Liver (tissue), 9 donors: ENCODE results near the gene C1QTNF3. TPM values are rescaled to one million over a fixed set of nuclear protein-coding genes. Genes with fewer than 3 reads are reported as not detected.

Experiments
- DNase-seq: peaks from one replicate; pipeline ENCODE4 v3.0.0-alpha.2; 2017; ENCODE audit warnings: low spot score
- H3K27ac ChIP-seq, 2 donors: one replicate each; pipeline ENCODE4 v1.7.0; 2013; ENCODE audit warnings: inconsistent platforms in 2 of 2, low read length in 2 of 2, control low read depth in 1 of 2, low read depth in 1 of 2, mild to moderate bottlenecking in 1 of 2
- H3K27me3 ChIP-seq, 4 donors: one replicate each; pipeline versions ENCODE4 v1.6.1 to v1.7.0; 2013; ENCODE audit warnings: low read length in 3 of 4, inconsistent platforms in 1 of 4, mild to moderate bottlenecking in 1 of 4, moderate library complexity in 1 of 4; ENCODE audit not compliant: control insufficient read depth in 4 of 4, insufficient read depth in 4 of 4
- H3K36me3 ChIP-seq, 4 donors: one replicate each; pipeline versions ENCODE4 v1.6.1 to v1.7.0; 2013; ENCODE audit warnings: low read length in 3 of 4, mild to moderate bottlenecking in 3 of 4, low read depth in 1 of 4, moderate library complexity in 1 of 4; ENCODE audit not compliant: control insufficient read depth in 4 of 4, insufficient read depth in 3 of 4
- H3K4me1 ChIP-seq, 4 donors: one replicate each; pipeline versions ENCODE4 v1.6.1 to v1.7.0; 2013; ENCODE audit warnings: low read length in 3 of 4, mild to moderate bottlenecking in 3 of 4, moderate library complexity in 1 of 4; ENCODE audit not compliant: control insufficient read depth in 4 of 4, insufficient read depth in 4 of 4
- H3K4me3 ChIP-seq, 3 donors: one replicate each; pipeline versions ENCODE4 v1.6.1 to v1.7.0; 2013; ENCODE audit warnings: low read length in 3 of 3, control low read depth in 1 of 3, low read depth in 1 of 3, mild to moderate bottlenecking in 1 of 3
- H3K9ac ChIP-seq, 2 donors: one replicate each; pipeline ENCODE4 v1.7.0; 2013; ENCODE audit warnings: low read length in 2 of 2, mild to moderate bottlenecking in 2 of 2, moderate library complexity in 2 of 2, control low read depth in 1 of 2, low read depth in 1 of 2
- H3K9me3 ChIP-seq, 4 donors: one replicate each; pipeline versions ENCODE4 v1.6.1 to v1.7.0; 2013; ENCODE audit warnings: low read length in 3 of 4; ENCODE audit not compliant: control insufficient read depth in 4 of 4
- EGR1 ChIP-seq, 2 donors: IDR thresholded peaks; 2 replicates each; pipeline ENCODE4 v1.6.1; 2016 to 2018; ENCODE audit warnings: antibody characterized with exemption in 2 of 2, low read depth in 2 of 2
- FOXA1 ChIP-seq: IDR thresholded peaks from 2 replicates; pipeline ENCODE4 v1.6.1; 2016; ENCODE audit warnings: antibody characterized with exemption
- FOXA2 ChIP-seq: IDR thresholded peaks from 2 replicates; pipeline ENCODE4 v1.6.1; 2016; ENCODE audit warnings: antibody characterized with exemption
- GABPA ChIP-seq, 2 donors: IDR thresholded peaks in 1 of 2; conservative IDR thresholded peaks in 1 of 2; 2 replicates each; pipeline ENCODE4 v1.6.1; 2016; ENCODE audit warnings: antibody characterized with exemption in 2 of 2, mild to moderate bottlenecking in 1 of 2, moderate library complexity in 1 of 2
- HNF4A ChIP-seq, 2 donors: conservative IDR thresholded peaks; 2 replicates each; pipeline ENCODE4 v1.6.1; 2016; ENCODE audit warnings: antibody characterized with exemption in 2 of 2, mild to moderate bottlenecking in 2 of 2
- HNF4G ChIP-seq: IDR thresholded peaks from 2 replicates; pipeline ENCODE4 v1.6.1; 2016; ENCODE audit warnings: antibody characterized with exemption
- JUND ChIP-seq, 2 donors: IDR thresholded peaks; 2 replicates each; pipeline ENCODE4 v1.6.1; 2016; ENCODE audit warnings: antibody characterized with exemption in 2 of 2
- NR2F2 ChIP-seq: IDR thresholded peaks from 2 replicates; pipeline ENCODE4 v1.6.1; 2016; ENCODE audit warnings: antibody characterized with exemption
- RAD21 ChIP-seq, 2 donors: IDR thresholded peaks; 2 replicates each; pipeline ENCODE4 v1.6.1; 2016; ENCODE audit warnings: antibody characterized with exemption in 2 of 2, mild to moderate bottlenecking in 2 of 2
- RXRA ChIP-seq, 2 donors: IDR thresholded peaks; 2 replicates each; pipeline ENCODE4 v1.6.1; 2017 to 2018; ENCODE audit warnings: antibody characterized with exemption in 2 of 2, mild to moderate bottlenecking in 1 of 2
- SP1 ChIP-seq: IDR thresholded peaks from 2 replicates; pipeline ENCODE4 v1.6.1; 2018; ENCODE audit warnings: antibody characterized with exemption, mild to moderate bottlenecking
- TAF1 ChIP-seq: conservative IDR thresholded peaks from 2 replicates; pipeline ENCODE4 v1.6.1; 2016; ENCODE audit warnings: antibody characterized with exemption, mild to moderate bottlenecking
- YY1 ChIP-seq: IDR thresholded peaks from 2 replicates; pipeline ENCODE4 v1.6.1; 2016; ENCODE audit warnings: antibody characterized with exemption, mild to moderate bottlenecking
- WGBS: extraction: QIAGEN DNeasy Blood & Tissue Kit; methylation state at CpG from one replicate; pipeline ENCODE4 v1.1.7; 2013; 5-methylcytosine and 5-hydroxymethylcytosine counted together
- polyA plus RNA-seq, 2 donors: library from polyadenylated mRNA; stranded (reverse) in 1 of 2; unstranded in 1 of 2; fragments of 200-250 nt in 1 of 2; fragments of >200 nt in 1 of 2; fragmentation: Nextera tagmentation in 1 of 2; extraction: Ambion mirVana in 1 of 2; gene quantifications; one replicate each; pipeline versions ENCODE4 v1.2.1 to v1.2.3, GENCODE V29; 2013 to 2015
- total RNA-seq, 2 donors: library from RNA; depleted of rRNA; stranded (reverse); fragments of >200 nt; gene quantifications; one replicate each; pipeline ENCODE4 v1.2.3, GENCODE V29; 2014
- TF ChIP-seq, protein P1 (sequence below): IDR thresholded peaks from 2 replicates; pipeline ENCODE4 v1.6.1; 2016; ENCODE audit warnings: antibody characterized with exemption
- TF ChIP-seq, protein P2 (sequence below): fragments of 150-350 bp; IDR thresholded peaks from 2 replicates; pipeline ENCODE4 v1.5.1; 2017; ENCODE audit warnings: improper control_type of control experiment, low read depth, low read length; ENCODE audit not compliant: missing input control
- TF ChIP-seq, protein P3 (sequence below): IDR thresholded peaks from 2 replicates; pipeline ENCODE4 v1.6.1; 2016; ENCODE audit warnings: antibody characterized with exemption, mild to moderate bottlenecking
- TF ChIP-seq, protein P4 (sequence below): IDR thresholded peaks from 2 replicates; pipeline ENCODE4 v1.6.1; 2016; ENCODE audit warnings: antibody characterized with exemption
- TF ChIP-seq, protein P5 (sequence below): IDR thresholded peaks from 2 replicates; pipeline ENCODE4 v1.6.1; 2016; ENCODE audit warnings: antibody characterized with exemption
- donor health status: healthy.
- donor health status: healthy.
- donor health status: healthy.
- donor health status: healthy.
- donor health status: healthy.

Gene C1QTNF3
- total and polyA plus RNA-seq, 4 donors, result 0.81 to 6.2 (median 2.5) TPM

DNA sequence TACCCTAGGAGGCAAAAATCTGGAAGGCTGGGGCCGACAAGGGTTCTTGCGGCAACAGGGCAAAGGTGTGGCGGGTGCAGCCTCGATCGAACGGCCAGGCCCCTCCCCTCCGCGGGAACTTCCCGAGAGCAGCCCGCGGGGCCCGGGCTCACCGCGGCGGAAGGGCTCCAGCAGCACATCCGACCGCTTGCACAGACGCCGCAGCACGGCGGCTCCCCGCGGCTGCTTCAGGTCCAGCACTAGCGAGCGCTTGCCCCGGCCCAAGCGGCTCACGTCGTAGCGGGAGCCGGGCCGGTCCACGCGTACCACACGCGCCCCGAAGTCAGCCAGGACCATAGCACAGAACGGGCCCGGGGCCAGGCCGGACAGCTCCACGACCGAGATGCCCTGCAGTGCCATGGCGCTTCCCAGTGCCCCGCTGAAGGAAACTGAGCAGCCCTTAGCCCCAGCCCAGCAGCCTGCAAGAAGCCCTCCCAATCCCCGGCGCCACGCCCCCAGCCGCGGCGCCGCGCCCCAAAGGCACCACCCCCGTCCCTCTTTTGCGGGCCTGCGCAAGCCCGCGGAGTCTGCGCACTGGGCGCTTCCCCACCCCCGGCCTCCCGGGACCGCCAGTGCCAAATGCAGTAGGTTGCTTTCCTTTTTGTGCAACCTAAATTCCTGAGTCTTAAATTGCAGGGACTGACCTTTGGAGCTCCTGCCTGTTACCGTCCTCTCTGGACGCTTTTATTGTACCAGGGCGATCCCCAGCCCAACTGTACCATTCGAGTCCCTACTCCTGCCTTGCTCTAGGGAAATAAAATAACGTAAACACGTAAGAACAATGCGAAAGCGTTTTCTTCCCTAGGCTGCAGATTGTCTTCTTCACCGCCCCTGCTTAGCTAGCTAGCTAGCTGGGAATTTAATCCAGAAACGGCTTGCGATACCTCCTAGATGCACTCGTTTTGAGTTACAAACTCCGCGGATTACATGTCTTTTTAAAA lies 35.1 kb downstream of the C1QTNF3 start, which contains the start of gene AMACR:
AMACR (minus strand) TSS at position 430 of the 980 bp plus-strand sequence; CDS start at position 399, 31 bp downstream.
- Histone ChIP-seq H3K36me3 (peaks cover 0 to 16% (median 3%) of the 10 kb centered on the region in 4 donors), H3K9me3 (no peaks in the 10 kb centered on the region), H3K27ac (peak within 1 kb of the TSS; percentile 75 to 89), H3K27me3 (no peaks in the 10 kb centered on the region), H3K9ac (peak within 1 kb of the TSS; percentile 96 to 99), H3K4me3 (peak within 1 kb of the TSS; percentile 77 to 96 (median 84)), H3K4me1 (peaks cover 0 to 53% (median 40%) of the 10 kb centered on the region in 4 donors)
- TF ChIP-seq HNF4A (conservative IDR thresholded peaks at IDR 0.05) (peak; percentile 90 to 95), NR2F2 (peak; percentile 61), HNF4G (peak; percentile 93), RAD21 (IDR thresholded peaks at IDR 0.05) (peak; percentile 51 to 62), EGR1 (IDR thresholded peaks at IDR 0.05; ENCODE audit: low read depth in 2 of 2) (peak in 1 of 2 donors; percentile 80), YY1 (peak; percentile 85), TAF1 (peak; percentile 79), JUND (IDR thresholded peaks at IDR 0.05) (peak; percentile 6 to 59), FOXA1 (peak; percentile 11), SP1 (peak; percentile 97), RXRA (IDR thresholded peaks at IDR 0.05) (peak; percentile 75 to 83), GABPA (IDR thresholded peaks at IDR 0.05 in 1 of 2, conservative IDR thresholded peaks at IDR 0.05 in 1 of 2) (peak in 1 of 2 donors; percentile 13), FOXA2 (no peak)
- TF ChIP-seq, protein P1, sequence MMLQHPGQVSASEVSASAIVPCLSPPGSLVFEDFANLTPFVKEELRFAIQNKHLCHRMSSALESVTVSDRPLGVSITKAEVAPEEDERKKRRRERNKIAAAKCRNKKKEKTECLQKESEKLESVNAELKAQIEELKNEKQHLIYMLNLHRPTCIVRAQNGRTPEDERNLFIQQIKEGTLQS, result peak; percentile 72
- TF ChIP-seq, protein P2, sequence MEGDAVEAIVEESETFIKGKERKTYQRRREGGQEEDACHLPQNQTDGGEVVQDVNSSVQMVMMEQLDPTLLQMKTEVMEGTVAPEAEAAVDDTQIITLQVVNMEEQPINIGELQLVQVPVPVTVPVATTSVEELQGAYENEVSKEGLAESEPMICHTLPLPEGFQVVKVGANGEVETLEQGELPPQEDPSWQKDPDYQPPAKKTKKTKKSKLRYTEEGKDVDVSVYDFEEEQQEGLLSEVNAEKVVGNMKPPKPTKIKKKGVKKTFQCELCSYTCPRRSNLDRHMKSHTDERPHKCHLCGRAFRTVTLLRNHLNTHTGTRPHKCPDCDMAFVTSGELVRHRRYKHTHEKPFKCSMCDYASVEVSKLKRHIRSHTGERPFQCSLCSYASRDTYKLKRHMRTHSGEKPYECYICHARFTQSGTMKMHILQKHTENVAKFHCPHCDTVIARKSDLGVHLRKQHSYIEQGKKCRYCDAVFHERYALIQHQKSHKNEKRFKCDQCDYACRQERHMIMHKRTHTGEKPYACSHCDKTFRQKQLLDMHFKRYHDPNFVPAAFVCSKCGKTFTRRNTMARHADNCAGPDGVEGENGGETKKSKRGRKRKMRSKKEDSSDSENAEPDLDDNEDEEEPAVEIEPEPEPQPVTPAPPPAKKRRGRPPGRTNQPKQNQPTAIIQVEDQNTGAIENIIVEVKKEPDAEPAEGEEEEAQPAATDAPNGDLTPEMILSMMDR, result no peak
- TF ChIP-seq, protein P3, sequence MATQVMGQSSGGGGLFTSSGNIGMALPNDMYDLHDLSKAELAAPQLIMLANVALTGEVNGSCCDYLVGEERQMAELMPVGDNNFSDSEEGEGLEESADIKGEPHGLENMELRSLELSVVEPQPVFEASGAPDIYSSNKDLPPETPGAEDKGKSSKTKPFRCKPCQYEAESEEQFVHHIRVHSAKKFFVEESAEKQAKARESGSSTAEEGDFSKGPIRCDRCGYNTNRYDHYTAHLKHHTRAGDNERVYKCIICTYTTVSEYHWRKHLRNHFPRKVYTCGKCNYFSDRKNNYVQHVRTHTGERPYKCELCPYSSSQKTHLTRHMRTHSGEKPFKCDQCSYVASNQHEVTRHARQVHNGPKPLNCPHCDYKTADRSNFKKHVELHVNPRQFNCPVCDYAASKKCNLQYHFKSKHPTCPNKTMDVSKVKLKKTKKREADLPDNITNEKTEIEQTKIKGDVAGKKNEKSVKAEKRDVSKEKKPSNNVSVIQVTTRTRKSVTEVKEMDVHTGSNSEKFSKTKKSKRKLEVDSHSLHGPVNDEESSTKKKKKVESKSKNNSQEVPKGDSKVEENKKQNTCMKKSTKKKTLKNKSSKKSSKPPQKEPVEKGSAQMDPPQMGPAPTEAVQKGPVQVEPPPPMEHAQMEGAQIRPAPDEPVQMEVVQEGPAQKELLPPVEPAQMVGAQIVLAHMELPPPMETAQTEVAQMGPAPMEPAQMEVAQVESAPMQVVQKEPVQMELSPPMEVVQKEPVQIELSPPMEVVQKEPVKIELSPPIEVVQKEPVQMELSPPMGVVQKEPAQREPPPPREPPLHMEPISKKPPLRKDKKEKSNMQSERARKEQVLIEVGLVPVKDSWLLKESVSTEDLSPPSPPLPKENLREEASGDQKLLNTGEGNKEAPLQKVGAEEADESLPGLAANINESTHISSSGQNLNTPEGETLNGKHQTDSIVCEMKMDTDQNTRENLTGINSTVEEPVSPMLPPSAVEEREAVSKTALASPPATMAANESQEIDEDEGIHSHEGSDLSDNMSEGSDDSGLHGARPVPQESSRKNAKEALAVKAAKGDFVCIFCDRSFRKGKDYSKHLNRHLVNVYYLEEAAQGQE, result peak; percentile 90
- TF ChIP-seq, protein P4, sequence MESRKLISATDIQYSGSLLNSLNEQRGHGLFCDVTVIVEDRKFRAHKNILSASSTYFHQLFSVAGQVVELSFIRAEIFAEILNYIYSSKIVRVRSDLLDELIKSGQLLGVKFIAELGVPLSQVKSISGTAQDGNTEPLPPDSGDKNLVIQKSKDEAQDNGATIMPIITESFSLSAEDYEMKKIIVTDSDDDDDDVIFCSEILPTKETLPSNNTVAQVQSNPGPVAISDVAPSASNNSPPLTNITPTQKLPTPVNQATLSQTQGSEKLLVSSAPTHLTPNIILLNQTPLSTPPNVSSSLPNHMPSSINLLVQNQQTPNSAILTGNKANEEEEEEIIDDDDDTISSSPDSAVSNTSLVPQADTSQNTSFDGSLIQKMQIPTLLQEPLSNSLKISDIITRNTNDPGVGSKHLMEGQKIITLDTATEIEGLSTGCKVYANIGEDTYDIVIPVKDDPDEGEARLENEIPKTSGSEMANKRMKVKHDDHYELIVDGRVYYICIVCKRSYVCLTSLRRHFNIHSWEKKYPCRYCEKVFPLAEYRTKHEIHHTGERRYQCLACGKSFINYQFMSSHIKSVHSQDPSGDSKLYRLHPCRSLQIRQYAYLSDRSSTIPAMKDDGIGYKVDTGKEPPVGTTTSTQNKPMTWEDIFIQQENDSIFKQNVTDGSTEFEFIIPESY, result peak; percentile 48
- TF ChIP-seq, protein P5, sequence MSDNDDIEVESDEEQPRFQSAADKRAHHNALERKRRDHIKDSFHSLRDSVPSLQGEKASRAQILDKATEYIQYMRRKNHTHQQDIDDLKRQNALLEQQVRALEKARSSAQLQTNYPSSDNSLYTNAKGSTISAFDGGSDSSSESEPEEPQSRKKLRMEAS, result peak; percentile 62
- DNase-seq, result peak; percentile 90
- WGBS, result under 1% methylated on average over 75 of the region's 76 CpGs
